SHP77 treated with DMSO at 0.1 percent for 48 hours (cell line): ENCODE data around the gene ABTB1.
"Not testable (repeated sequence)": the region's sequence is repeated elsewhere in the genome, so short reads cannot be mapped to it uniquely, and the experiment has no call there.

ENCODE experiments used
- DNase-seq: peaks from one replicate; lab custom pipeline; 2025; lab: John Stamatoyannopoulos, UW

ABTB1 gene

GRCh38 chr3:127650236-127650635 lies 22.5 kb upstream of the ABTB1 start:
- no peak for DNase-seq

- no peak for DNase-seq
Observed at GRCh38 chr3:127651516-127652172, 21.1 kb upstream of the ABTB1 start.

GRCh38 chr3:127652246-127652995 lies 20.3 kb upstream of the ABTB1 start:
- DNase-seq, result no peak

- no peak for DNase-seq
Observed at GRCh38 chr3:127654374-127654773, 18.4 kb upstream of the ABTB1 start.

- not testable (repeated sequence) for DNase-seq
Observed at GRCh38 chr3:127654993-127655392, 17.8 kb upstream of the ABTB1 start.

- DNase-seq, result no peak
Observed at GRCh38 chr3:127655641-127656040, 17.1 kb upstream of the ABTB1 start.

- no peak for DNase-seq
Observed at GRCh38 chr3:127656906-127657305, 15.8 kb upstream of the ABTB1 start.

- DNase-seq, result no peak
Observed at GRCh38 chr3:127658234-127658633, 14.5 kb upstream of the ABTB1 start.

- DNase-seq, result no peak
Observed at GRCh38 chr3:127660621-127661251, 12.0 kb upstream of the ABTB1 start.

- no peak for DNase-seq
Observed at GRCh38 chr3:127661600-127661999, 11.2 kb upstream of the ABTB1 start.

- no peak for DNase-seq
Observed at GRCh38 chr3:127662001-127662469, 10.7 kb upstream of the ABTB1 start.

- DNase-seq, result no peak
Observed at GRCh38 chr3:127663151-127663550, 9.6 kb upstream of the ABTB1 start.

- DNase-seq, result no peak
Observed at GRCh38 chr3:127665165-127665564, 7.6 kb upstream of the ABTB1 start.

GRCh38 chr3:127665586-127665985 lies 7.2 kb upstream of the ABTB1 start:
- DNase-seq, result no peak

GRCh38 chr3:127666676-127667075 lies 6.1 kb upstream of the ABTB1 start:
- no peak for DNase-seq

GRCh38 chr3:127667119-127667681 lies 5.6 kb upstream of the ABTB1 start:
- DNase-seq, result no peak

GRCh38 chr3:127668906-127669305 lies 3.8 kb upstream of the ABTB1 start:
- no peak for DNase-seq

GRCh38 chr3:127669541-127670228 lies 3.1 kb upstream of the ABTB1 start:
- DNase-seq, result no peak

GRCh38 chr3:127670229-127670559 lies 2.6 kb upstream of the ABTB1 start:
- DNase-seq, result no peak

- no peak for DNase-seq
Observed at GRCh38 chr3:127670761-127671522, 1.8 kb upstream of the ABTB1 start.
